Erythroblast (primary cell): ENCODE results near the gene TMEM87A.

Experiments used
- GATA1 ChIP-seq: IDR thresholded peaks from 2 replicates; pipeline ENCODE4 v1.6.1; 2011; ENCODE audit warnings: low read depth, mild to moderate bottlenecking, control low read depth, low read length, moderate library complexity
- POLR2A ChIP-seq: IDR thresholded peaks from 2 replicates; pipeline ENCODE4 v1.6.1; 2011; ENCODE audit warnings: mild to moderate bottlenecking, low read length

GRCh38 chr15:42240823-42241222, 32.4 kb downstream of the TMEM87A start:
- TF ChIP-seq POLR2A = no peak
- TF ChIP-seq GATA1 = no peak
